NCI-H1436 treated with DMSO at 0.1 percent for 48 hours (cell line): Measurements from ENCODE around the gene STPG3.

Experiments used
- DNase-seq: peaks from one replicate; lab custom pipeline; 2025; lab: John Stamatoyannopoulos, UW

The STPG3 gene

GRCh38 chr9:137302449-137303150 is 51.5 kb downstream of the STPG3 start:
- no peak for DNase-seq
